Natural killer cell (primary cell): ENCODE data around the gene KRT28. TPM values are rescaled to one million over a fixed set of nuclear protein-coding genes. Genes with fewer than 3 reads are reported as not detected.

ENCODE experiments used
- ATAC-seq, 3 donors: fragments of 150-1000 bp in 2 of 3; fragments of 200-7000 bp in 1 of 3; cut with Tn5 transposase; 1 replicate in 1 of 3; 2 replicates in 2 of 3; pipeline ENCODE4 v1.10.0; 2021; ENCODE audit warnings: mild to moderate bottlenecking in 2 of 3, moderate library complexity in 2 of 3
- DNase-seq, 2 donors: peaks; one replicate each; pipeline versions ENCODE4 v3.0.0 to v3.0.0-alpha.2; 2013 to 2021; ENCODE audit warnings: mixed read lengths in 1 of 2
- H3K27ac ChIP-seq: one replicate; pipeline ENCODE4 v1.5.1; 2013; ENCODE audit warnings: mild to moderate bottlenecking, low read length
- H3K27me3 ChIP-seq: one replicate; pipeline ENCODE4 v1.6.1; 2013; ENCODE audit warnings: low read length; ENCODE audit not compliant: control insufficient read depth, insufficient read depth
- H3K36me3 ChIP-seq: one replicate; pipeline ENCODE4 v1.6.1; 2013; ENCODE audit warnings: low read length; ENCODE audit not compliant: control insufficient read depth, insufficient read depth
- H3K4me1 ChIP-seq: one replicate; pipeline ENCODE4 v1.6.1; 2013; ENCODE audit warnings: low read length; ENCODE audit not compliant: control insufficient read depth, insufficient read depth
- H3K4me3 ChIP-seq: one replicate; pipeline ENCODE4 v1.5.1; 2013; ENCODE audit warnings: low read length
- H3K9me3 ChIP-seq: one replicate; pipeline ENCODE4 v1.6.1; 2013; ENCODE audit warnings: low read length; ENCODE audit not compliant: control insufficient read depth, insufficient read depth
- H3K27ac Mint-ChIP-seq, 2 donors: one replicate each; pipeline ENCODE4 v1.8.0; 2022; ENCODE audit warnings: mild to moderate bottlenecking in 2 of 2, mixed read lengths in 2 of 2, moderate library complexity in 1 of 2
- H3K27me3 Mint-ChIP-seq, 2 donors: one replicate each; pipeline ENCODE4 v1.8.0; 2022; ENCODE audit warnings: low read depth in 2 of 2, mixed read lengths in 2 of 2
- H3K36me3 Mint-ChIP-seq: one replicate; pipeline ENCODE4 v1.8.0; 2022; ENCODE audit warnings: mixed read lengths
- H3K4me1 Mint-ChIP-seq, 2 donors: one replicate each; pipeline ENCODE4 v1.8.0; 2022; ENCODE audit warnings: mixed read lengths in 2 of 2
- H3K4me3 Mint-ChIP-seq: one replicate; pipeline ENCODE4 v1.8.0; 2022; ENCODE audit warnings: mild to moderate bottlenecking, moderate library complexity, mixed read lengths
- H3K9me3 Mint-ChIP-seq, 2 donors: one replicate each; pipeline ENCODE4 v1.8.0; 2022; ENCODE audit warnings: mixed read lengths in 2 of 2
- CTCF ChIP-seq: fragments of 200-600 bp; IDR thresholded peaks from one replicate; pipeline ENCODE4 v1.8.0; 2022; ENCODE audit warnings: antibody characterized with exemption
- WGBS: methylation state at CpG from one replicate; pipeline ENCODE4 v1.1.7; 2013; ENCODE audit warnings: missing lambda C conversion rate; ENCODE audit not compliant: insufficient coverage; 5-methylcytosine and 5-hydroxymethylcytosine counted together
- intact Hi-C: fragments of 100-400 bp; cut with micrococcal nuclease; formaldehyde crosslinking; loops from one replicate; pipeline ENCODE4 v1.14.2; 2022
- total RNA-seq, 4 donors: library from RNA; stranded (reverse); fragments of 120-200 nt in 1 of 4; gene quantifications; one replicate each; pipeline versions ENCODE4 v1.2.3 to v1.2.4, GENCODE V29; 2013 to 2022

KRT28 gene
- total RNA-seq, 3 donors from 2014 or later (not counting 1 experiment from before 2014, with no cell fraction given): not detected

DNA sequence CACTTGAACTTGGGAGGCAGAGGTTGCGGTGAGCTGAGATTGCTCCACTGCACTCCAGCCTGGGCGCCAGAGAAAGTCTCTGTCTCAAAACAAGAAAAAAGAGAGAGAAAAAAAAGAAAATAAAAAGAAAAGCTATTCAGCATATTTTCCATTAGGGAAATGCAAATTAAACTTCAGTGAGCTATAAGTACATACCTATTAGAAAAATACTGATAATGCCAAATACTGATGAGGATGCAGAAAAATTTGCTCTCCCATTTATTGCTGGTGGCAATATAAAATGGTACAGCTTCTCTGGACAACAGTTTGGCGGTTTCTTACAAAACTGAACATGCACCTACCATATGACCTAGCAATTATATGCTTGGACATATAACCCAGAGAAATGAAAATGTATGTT is 12.9 kb upstream of the KRT28 start:
- H3K27me3 Mint-ChIP-seq: peaks cover 51 to 69% of the 10 kb centered on the region in 2 donors
- H3K9me3 ChIP-seq: no peaks in the 10 kb centered on the region
- peaks cover 4 to 5% of the 10 kb centered on the region in 2 donors for H3K9me3 Mint-ChIP-seq
- H3K4me1 Mint-ChIP-seq: peaks cover 4 to 6% of the 10 kb centered on the region in 2 donors
- WGBS: 70% methylated on average over 3 of the region's 3 CpGs
- no peak for TF ChIP-seq CTCF
- H3K4me1 ChIP-seq: no peaks in the 10 kb centered on the region
- peaks cover 9% of the 10 kb centered on the region for H3K36me3 Mint-ChIP-seq
- intact Hi-C loops: no loop called here
- no peak overlapping the region for H3K27ac Mint-ChIP-seq
- no peak overlapping the region for H3K4me3 ChIP-seq
- peaks cover 2% of the 10 kb centered on the region for H3K36me3 ChIP-seq
- no peak overlapping the region for H3K27ac ChIP-seq
- ATAC-seq (no peak), DNase-seq (no peak)
- peaks cover 37% of the 10 kb centered on the region for H3K27me3 ChIP-seq
- no peak overlapping the region for H3K4me3 Mint-ChIP-seq

DNA sequence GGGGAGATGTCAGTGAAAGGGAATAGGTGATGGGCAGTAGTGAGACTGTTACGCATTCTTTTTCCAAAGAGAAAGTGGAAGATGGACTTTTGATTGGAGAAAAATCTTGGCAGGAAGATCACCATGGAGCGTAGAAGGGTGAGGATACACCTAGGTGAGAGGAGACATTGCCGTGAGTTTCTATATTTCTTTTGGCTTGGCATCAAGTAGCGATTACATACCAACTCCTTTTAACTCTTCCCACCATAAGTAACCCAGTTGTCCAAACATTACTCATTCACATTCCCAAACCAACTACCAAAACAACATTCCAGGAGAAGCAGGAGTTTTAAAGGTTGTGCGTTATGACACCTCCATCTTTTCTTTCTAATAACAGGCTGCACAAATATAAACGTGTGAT is 10.7 kb upstream of the KRT28 start:
- peaks cover 63 to 91% of the 10 kb centered on the region in 2 donors for H3K27me3 Mint-ChIP-seq
- WGBS: 89% methylated on average over 4 of the region's 6 CpGs

GRCh38 chr17:40809721-40810421 is 10.1 kb upstream of the KRT28 start:
- TF ChIP-seq CTCF: no peak
- Mint-ChIP-seq H3K4me1 (no peaks in the 10 kb centered on the region), H3K27me3 (peaks cover 68 to 96% of the 10 kb centered on the region in 2 donors), H3K4me3 (no peak overlapping the region), H3K9me3 (peaks cover 0 to 3% of the 10 kb centered on the region in 2 donors), H3K36me3 (no peaks in the 10 kb centered on the region), H3K27ac (no peak overlapping the region)
- peaks cover 46% of the 10 kb centered on the region for H3K27me3 ChIP-seq
- no peaks in the 10 kb centered on the region for H3K9me3 ChIP-seq
- intact Hi-C loops: loop anchor here (1.0 to 10.0 kb wide), 2 partner anchors 37 to 515 kb away; no protein-coding TSS in a partner anchor
- H3K36me3 ChIP-seq: no peaks in the 10 kb centered on the region
- no peak for ATAC-seq
- H3K27ac ChIP-seq: no peak overlapping the region
- H3K4me1 ChIP-seq: no peaks in the 10 kb centered on the region
- no CpG with 5 or more reads among the region's 2 CpGs for WGBS
- H3K4me3 ChIP-seq: no peak overlapping the region
- no peak for DNase-seq

More for the DNA sequence above, 10.7 kb upstream of the KRT28 start:
- Histone ChIP-seq H3K9me3 (no peaks in the 10 kb centered on the region), H3K36me3 (no peaks in the 10 kb centered on the region), H3K27ac (no peak overlapping the region), H3K27me3 (peaks cover 48% of the 10 kb centered on the region), H3K4me3 (no peak overlapping the region), H3K4me1 (no peaks in the 10 kb centered on the region)
- H3K9me3 Mint-ChIP-seq: peaks cover 0 to 3% of the 10 kb centered on the region in 2 donors
- no peaks in the 10 kb centered on the region for H3K36me3 Mint-ChIP-seq
- DNase-seq (no peak), ATAC-seq (no peak)
- no peak overlapping the region for H3K27ac Mint-ChIP-seq
- H3K4me1 Mint-ChIP-seq: no peaks in the 10 kb centered on the region
- TF ChIP-seq CTCF: no peak
- intact Hi-C loops: loop anchor here (1.0 kb wide), 1 partner anchor 37 kb away; no protein-coding TSS in a partner anchor
- no peak overlapping the region for H3K4me3 Mint-ChIP-seq
